Muscle of leg (tissue), 11 donors: Measurements from ENCODE around the gene RFTN1. TPM values are rescaled to one million over a fixed set of nuclear protein-coding genes. Genes with fewer than 3 reads are reported as not detected.
A peak's percentile ranks its signal among the peaks of the same experiment; 100 is the strongest.

Experiments
- DNase-seq: peaks from one replicate; pipeline ENCODE4 v3.0.0; 2013
- H3K27ac ChIP-seq: one replicate; pipeline ENCODE4 v1.5.1; 2013; ENCODE audit warnings: mild to moderate bottlenecking, low read length, control low read depth
- H3K27me3 ChIP-seq: one replicate; pipeline ENCODE4 v1.6.1; 2013; ENCODE audit warnings: low read length; ENCODE audit not compliant: control insufficient read depth, insufficient read depth
- H3K36me3 ChIP-seq: one replicate; pipeline ENCODE4 v1.6.1; 2013; ENCODE audit warnings: low read length; ENCODE audit not compliant: control insufficient read depth, insufficient read depth
- H3K4me1 ChIP-seq: one replicate; pipeline ENCODE4 v1.6.1; 2013; ENCODE audit warnings: low read length; ENCODE audit not compliant: control insufficient read depth, insufficient read depth
- H3K4me3 ChIP-seq: one replicate; pipeline ENCODE4 v1.5.1; 2013; ENCODE audit warnings: low read length, control low read depth
- H3K9me3 ChIP-seq: replicated peaks from 2 replicates; pipeline ENCODE4 v1.6.1; 2013; ENCODE audit warnings: low read depth, low read length; ENCODE audit not compliant: control insufficient read depth
- WGBS: methylation state at CpG from one replicate; pipeline ENCODE4 v1.1.5; 2013; ENCODE audit warnings: missing lambda C conversion rate; ENCODE audit not compliant: insufficient coverage; 5-methylcytosine and 5-hydroxymethylcytosine counted together
- polyA plus RNA-seq, 8 donors: library from polyadenylated mRNA; unstranded; fragments of 120-200 nt; gene quantifications; one replicate each; pipeline versions ENCODE4 v1.2.1 to v1.2.3, GENCODE V29; 2013; ENCODE audit warnings: inconsistent platforms in 1 of 8, low replicate concordance in 1 of 8; ENCODE audit not compliant: insufficient read length in 8 of 8, insufficient read depth in 1 of 8
- total RNA-seq: library from RNA; stranded (reverse); fragments of 120-200 nt; gene quantifications from one replicate; pipeline ENCODE4 v1.2.4, GENCODE V29; 2013

The RFTN1 gene
- total and polyA plus RNA-seq, 9 donors: 15.0 to 19.2 (median 15.6) TPM

- Histone ChIP-seq H3K36me3 (peaks cover 9% of the 10 kb centered on the region), H3K27me3 (no peaks in the 10 kb centered on the region), H3K4me3 (no peak overlapping the region), H3K27ac (no peak overlapping the region), H3K4me1 (peaks cover 2% of the 10 kb centered on the region), H3K9me3 (no peaks in the 10 kb centered on the region)
- DNase-seq: peak; percentile 74
- WGBS: no CpG with 5 or more reads among the region's 2 CpGs
Measured at GRCh38 chr3:16280671-16281070, 232.8 kb downstream of the RFTN1 start.

DNA sequence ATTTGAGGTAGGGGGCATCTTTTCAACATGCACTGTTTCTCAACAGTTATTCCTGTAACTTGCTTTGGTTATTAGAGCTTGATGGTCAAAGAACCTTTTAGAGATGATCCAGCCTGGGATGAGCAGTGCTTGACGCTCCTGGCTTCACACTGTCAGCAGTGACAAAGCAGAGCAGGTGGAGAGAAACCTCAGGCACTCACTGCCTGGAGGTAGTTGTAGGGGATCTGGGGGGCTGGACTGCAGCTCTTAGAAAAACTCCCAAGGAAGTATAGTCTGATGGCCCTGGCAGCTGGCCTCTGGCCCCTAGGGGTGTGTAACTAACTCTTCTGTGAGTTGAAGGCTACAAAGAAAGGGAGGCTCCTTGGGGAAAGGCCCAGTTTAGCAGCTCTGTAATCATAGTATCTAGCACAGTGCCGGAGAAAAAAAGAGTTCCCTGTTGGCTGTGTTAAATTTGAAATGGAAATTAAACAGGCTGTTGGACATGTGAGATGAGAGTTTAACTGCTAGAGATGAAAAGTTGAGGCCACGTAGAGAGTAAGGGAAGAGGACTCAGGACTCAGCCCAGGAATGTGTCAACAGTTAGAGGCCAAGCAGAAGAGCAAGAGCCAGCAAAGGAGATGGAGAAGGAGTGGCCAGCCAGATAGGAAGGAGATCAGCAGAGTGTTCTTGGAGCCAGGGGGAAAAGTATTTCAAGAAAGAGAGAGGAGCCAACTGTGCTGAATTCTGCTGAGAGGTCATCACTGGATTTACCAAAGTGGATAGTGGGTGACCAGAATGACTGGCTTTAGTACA is 234.3 kb downstream of the RFTN1 start:
- H3K36me3 ChIP-seq: peaks cover 13% of the 10 kb centered on the region

DNA sequence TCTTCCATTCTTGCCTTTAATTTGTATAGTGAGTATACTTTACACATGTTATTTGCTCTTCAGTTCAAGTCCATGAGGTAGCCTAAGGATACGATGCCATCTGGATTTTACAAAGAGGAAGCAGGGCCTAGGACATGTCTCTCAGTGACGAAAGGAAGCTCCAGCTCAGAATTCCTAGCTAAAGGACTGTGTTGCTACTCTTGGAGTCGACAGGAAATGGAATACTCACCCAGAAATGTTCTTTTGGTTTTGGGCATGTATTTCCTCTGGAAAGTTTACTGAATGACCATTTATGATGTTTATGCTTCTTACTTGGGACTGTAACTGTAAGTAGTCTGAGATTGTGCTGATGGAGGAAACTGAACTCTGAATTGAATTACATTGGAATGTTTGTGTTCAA is 236.0 kb downstream of the RFTN1 start:
- no peak overlapping the region for H3K27ac ChIP-seq
- WGBS: 90% methylated on average over 2 of the region's 3 CpGs
- no peaks in the 10 kb centered on the region for H3K9me3 ChIP-seq
- peaks cover 2% of the 10 kb centered on the region for H3K4me1 ChIP-seq
- H3K27me3 ChIP-seq: no peaks in the 10 kb centered on the region
- peaks cover 8% of the 10 kb centered on the region for H3K36me3 ChIP-seq
- no peak overlapping the region for H3K4me3 ChIP-seq
- DNase-seq: no peak

More for the DNA sequence above, 234.3 kb downstream of the RFTN1 start:
- Histone ChIP-seq H3K9me3 (no peaks in the 10 kb centered on the region), H3K4me3 (no peak overlapping the region), H3K27ac (no peak overlapping the region), H3K27me3 (no peaks in the 10 kb centered on the region), H3K4me1 (peaks cover 2% of the 10 kb centered on the region)
- DNase-seq: peak; percentile 57
- WGBS: 43% methylated on average over 3 of the region's 3 CpGs

GRCh38 chr3:16273867-16274266 is 239.6 kb downstream of the RFTN1 start:
- Histone ChIP-seq H3K4me3 (no peak overlapping the region), H3K27ac (no peak overlapping the region), H3K4me1 (no peaks in the 10 kb centered on the region), H3K27me3 (no peaks in the 10 kb centered on the region), H3K9me3 (no peaks in the 10 kb centered on the region), H3K36me3 (peaks cover 21% of the 10 kb centered on the region)
- no CpG with 5 or more reads among the region's 2 CpGs for WGBS
- no peak for DNase-seq

GRCh38 chr3:16272588-16272987 is 240.9 kb downstream of the RFTN1 start:
- Histone ChIP-seq H3K27me3 (no peaks in the 10 kb centered on the region), H3K4me1 (no peaks in the 10 kb centered on the region), H3K36me3 (peaks cover 21% of the 10 kb centered on the region), H3K4me3 (no peak overlapping the region), H3K27ac (no peak overlapping the region), H3K9me3 (no peaks in the 10 kb centered on the region)
- WGBS: no CpG with 5 or more reads among the region's 1 CpG
- DNase-seq: no peak

DNA sequence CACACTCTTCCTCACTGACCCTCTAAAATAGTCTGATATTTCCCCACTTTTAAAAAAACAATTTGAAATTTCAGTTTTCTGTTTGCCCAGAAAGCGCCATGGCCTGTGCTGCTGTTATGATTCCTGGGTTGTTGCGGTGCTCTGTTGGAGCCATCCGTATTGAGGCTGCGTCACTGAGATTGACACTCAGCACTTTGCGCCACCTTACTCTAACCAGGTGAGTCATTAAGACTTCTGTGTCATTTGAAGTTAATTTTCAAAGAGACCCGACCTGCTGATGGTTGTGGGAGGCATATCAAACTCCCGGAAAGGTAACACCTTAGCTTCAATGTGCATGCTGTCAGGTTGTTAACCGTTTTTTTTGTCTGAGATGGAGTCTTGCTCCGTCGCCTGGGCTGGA is 242.6 kb downstream of the RFTN1 start:
- Histone ChIP-seq H3K4me3 (no peak overlapping the region), H3K36me3 (peaks cover 16% of the 10 kb centered on the region), H3K27ac (no peak overlapping the region), H3K27me3 (no peaks in the 10 kb centered on the region), H3K4me1 (peaks cover 9% of the 10 kb centered on the region), H3K9me3 (no peaks in the 10 kb centered on the region)
- WGBS: 92% methylated on average over 9 of the region's 10 CpGs
- no peak for DNase-seq

DNA sequence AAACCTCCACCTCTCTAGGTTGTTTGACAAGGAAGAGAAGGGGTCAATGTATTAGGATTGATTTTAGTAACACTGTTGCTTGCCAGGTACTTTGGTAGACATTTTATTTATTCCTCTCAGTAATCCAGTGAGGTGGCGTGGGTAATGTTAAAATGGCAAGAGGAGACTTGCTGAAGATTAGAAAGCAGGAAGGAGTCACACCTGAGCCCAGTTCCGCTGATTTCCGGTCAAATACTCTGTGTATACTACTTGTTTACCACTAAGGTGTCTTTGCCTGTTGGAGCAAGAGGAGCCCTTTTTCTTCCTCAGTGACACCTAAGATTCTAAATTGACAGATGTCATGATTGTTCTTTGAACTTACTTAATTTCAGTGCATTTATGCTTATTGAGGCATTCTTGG is 246.8 kb downstream of the RFTN1 start:
- Histone ChIP-seq H3K4me1 (peaks cover 13% of the 10 kb centered on the region), H3K27me3 (no peaks in the 10 kb centered on the region), H3K9me3 (no peaks in the 10 kb centered on the region), H3K36me3 (peaks cover 15% of the 10 kb centered on the region), H3K27ac (no peak overlapping the region), H3K4me3 (no peak overlapping the region)
- whole genome bisulfite sequencing: 80% methylated on average over 1 of the region's 3 CpGs
- DNase-seq: no peak

Other genes starting within 250 kb of the RFTN1 start
- gene DPH3, start 248.8 kb downstream of the RFTN1 start, total RNA-seq: 15.5 TPM
- 10 to 100 TPM; 20.4 to 26.1 (median 23.7) TPM for gene DPH3, start 248.8 kb downstream of the RFTN1 start, polyA plus RNA-seq
- 13.9 TPM for gene OXNAD1, start 248.5 kb downstream of the RFTN1 start, total RNA-seq
- gene OXNAD1, start 248.5 kb downstream of the RFTN1 start, polyA plus RNA-seq: 1 to 10 TPM; 7.1 to 8.8 (median 8.1) TPM
- not detected for gene DAZL, start 91.7 kb upstream of the RFTN1 start, total RNA-seq
- gene DAZL, start 91.7 kb upstream of the RFTN1 start, polyA plus RNA-seq: not detected